Breast epithelium (tissue), 3 donors: Measurements from ENCODE around the gene ULBP2.

Source experiments
- POLR2A ChIP-seq: fragments of 450-650 bp; IDR thresholded peaks from one replicate; pipeline ENCODE4 v1.6.1; 2016; ENCODE audit warnings: antibody characterized with exemption, mild to moderate bottlenecking, moderate library complexity
- POLR2AphosphoS5 ChIP-seq, 3 donors: sonication (generic); formaldehyde crosslinking; IDR thresholded peaks; one replicate each; pipeline ENCODE4 v1.6.1; 2017; ENCODE audit warnings: antibody characterized with exemption in 3 of 3
- TF ChIP-seq, protein P1 (sequence below), 3 donors: fragments of 450-650 bp; IDR thresholded peaks; one replicate each; pipeline ENCODE4 v1.5.1; 2016 to 2017; ENCODE audit warnings: antibody characterized with exemption in 3 of 3, mild to moderate bottlenecking in 3 of 3, moderate library complexity in 3 of 3

DNA sequence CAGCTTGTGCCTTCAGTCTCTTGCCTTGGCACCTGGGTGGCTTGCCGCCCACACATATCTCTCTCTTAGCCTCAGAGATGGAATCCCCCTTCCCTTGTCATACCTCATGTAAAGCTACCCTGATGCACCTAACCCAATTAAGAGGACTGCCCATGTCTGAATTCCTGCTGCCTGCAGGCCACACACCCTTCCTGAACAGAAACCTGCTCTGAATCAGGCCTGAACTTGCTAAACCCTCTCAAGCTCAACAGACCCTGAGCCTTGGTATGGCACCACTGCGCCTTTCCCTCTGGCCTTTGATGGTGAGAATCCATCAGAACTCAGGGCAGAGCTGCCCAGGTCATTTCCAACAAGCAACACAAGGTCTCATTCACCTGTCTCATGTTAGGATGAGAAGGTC, 24.1 kb upstream of the ULBP2 start:
- TF ChIP-seq, protein P1, sequence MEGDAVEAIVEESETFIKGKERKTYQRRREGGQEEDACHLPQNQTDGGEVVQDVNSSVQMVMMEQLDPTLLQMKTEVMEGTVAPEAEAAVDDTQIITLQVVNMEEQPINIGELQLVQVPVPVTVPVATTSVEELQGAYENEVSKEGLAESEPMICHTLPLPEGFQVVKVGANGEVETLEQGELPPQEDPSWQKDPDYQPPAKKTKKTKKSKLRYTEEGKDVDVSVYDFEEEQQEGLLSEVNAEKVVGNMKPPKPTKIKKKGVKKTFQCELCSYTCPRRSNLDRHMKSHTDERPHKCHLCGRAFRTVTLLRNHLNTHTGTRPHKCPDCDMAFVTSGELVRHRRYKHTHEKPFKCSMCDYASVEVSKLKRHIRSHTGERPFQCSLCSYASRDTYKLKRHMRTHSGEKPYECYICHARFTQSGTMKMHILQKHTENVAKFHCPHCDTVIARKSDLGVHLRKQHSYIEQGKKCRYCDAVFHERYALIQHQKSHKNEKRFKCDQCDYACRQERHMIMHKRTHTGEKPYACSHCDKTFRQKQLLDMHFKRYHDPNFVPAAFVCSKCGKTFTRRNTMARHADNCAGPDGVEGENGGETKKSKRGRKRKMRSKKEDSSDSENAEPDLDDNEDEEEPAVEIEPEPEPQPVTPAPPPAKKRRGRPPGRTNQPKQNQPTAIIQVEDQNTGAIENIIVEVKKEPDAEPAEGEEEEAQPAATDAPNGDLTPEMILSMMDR (IDR thresholded peaks at IDR 0.05): no peak
- TF ChIP-seq POLR2A (no peak), POLR2AphosphoS5 (IDR thresholded peaks at IDR 0.05) (no peak)
